ENCODE measurements around the gene RILPL1. TPM values are rescaled to one million over a fixed set of nuclear protein-coding genes. Genes with fewer than 3 reads are reported as not detected.
"Not testable (repeated sequence)": the region's sequence is repeated elsewhere in the genome, so short reads cannot be mapped to it uniquely, and the experiment has no call there.

The RILPL1 gene
- polyA plus RNA-seq, 4 donors: 15.9 to 24.1 (median 18.9) TPM

DNA sequence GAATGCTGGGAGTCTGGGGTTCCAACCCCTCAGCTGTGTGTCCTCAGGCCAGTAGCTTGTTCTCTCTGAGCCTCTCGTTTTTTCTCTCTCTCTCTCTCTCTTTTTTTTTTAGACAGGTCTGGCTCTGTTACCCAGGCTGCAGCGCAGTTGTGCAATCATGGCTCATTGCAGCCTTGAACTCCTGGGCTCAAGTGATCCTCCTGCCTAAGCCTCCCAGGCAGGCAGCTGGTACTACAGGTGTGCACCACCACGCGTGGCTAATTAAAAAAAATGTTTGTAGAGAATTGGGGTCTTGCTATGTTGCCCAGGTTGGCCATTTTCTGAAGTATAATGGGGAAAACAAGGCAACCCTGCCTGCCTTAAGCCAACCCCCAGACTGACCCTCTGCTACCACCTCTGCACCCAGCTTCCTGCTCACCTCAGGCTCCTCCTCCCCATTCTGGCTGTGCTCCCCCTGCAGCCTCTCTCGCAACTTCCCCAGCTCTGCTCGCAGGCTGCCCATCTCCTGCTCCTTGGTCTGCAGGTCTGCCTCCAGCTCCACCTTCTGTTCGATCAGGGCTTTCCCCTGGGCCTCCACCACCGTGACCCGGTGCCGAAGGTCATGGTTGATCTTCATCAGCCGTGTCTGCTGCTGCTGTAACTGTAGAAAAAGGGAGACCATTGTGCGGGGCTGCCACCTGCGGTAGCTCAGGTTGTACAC is 35.2 kb downstream of the RILPL1 start:
- no peak for DNase-seq (ENCODE audit: low read depth in 4 of 4, low spot score in 3 of 4)

DNA sequence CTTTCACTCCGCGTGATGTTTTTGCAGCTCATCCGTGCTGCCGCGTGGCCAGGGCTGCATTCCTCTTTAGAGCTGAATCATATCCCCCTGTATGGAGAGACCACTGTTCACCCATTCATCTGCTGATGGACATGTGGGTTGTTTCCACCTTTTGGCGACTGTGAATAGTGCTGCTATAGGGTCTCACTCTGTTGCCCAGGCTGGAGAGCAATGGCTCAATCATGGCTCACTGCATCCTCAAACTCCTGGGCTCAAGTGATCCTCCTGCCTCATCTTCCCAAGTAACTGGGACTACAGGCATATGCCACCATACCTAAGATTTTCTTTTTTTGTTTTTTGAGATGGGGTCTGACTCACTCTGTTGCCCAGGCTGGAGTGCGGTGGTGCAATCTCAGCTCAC is 36.5 kb downstream of the RILPL1 start:
- DNase-seq (ENCODE audit: low read depth in 4 of 4, low spot score in 3 of 4): no peak

DNA sequence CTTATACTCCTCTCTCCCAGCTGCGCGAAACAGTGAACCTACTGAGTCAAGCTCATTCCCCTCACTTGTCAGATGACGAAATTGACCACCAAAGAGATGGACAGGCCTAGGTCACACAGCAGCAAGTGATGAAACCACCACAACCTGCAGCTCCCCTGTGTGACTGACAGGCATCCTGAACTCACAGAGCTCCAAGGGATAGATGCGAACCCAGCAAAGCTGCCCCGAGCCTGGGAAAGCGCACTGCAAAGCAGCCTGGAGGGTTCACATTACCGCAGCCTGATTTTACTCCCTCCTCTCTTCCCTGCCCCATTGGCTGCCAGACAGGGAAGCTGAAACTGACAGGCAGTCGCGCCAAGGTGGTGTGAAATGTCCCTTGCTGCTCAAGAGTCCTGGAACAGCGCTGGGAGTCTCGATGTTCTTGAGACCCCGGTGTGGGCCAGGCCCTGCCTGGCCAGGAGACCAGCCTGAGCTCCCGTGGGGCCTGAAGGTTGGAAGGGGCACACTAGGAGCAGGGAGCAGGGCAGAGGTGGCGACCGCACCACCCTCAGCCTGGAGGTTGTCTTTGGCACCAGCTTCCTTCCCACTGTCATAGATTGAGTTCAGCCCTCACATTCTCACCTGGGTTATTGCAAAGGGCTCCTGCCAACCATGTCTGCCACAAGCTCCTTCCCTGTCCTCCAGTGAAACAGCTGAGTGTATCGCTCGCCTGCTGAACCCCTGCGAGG is 39.2 kb downstream of the RILPL1 start:
- DNase-seq (ENCODE audit: low read depth in 4 of 4, low spot score in 3 of 4): no peak

DNA sequence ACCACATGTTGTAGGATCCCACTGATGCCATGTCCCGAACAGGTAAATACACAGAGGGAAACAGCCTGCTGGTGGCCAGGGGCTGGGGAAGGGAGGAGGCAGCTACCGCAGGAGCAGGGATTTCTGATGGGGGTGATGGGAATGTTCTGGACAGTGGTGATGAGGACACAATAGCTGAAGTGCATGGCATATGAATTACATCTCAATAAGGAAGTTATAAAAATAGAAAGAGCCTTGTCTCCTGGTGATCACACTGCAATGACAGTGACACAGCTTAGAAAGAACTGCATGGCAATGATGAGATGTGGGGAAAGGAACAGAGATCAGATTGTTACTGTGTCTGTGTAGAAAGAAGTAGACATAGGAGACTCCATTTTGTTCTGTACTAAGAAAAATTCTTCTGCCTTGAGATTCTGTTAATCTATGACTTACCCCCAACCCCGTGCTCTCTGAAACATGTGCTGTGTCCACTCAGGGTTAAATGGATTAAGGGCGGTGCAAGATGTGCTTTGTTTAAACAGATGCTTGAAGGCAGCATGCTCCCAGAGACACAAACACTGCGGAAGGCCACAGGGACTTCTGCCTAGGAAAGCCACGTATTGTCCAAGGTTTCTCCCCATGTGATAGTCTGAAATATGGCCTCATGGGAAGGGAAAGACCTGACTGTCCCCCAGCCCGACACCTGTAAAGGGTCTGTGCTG is 41.0 kb downstream of the RILPL1 start:
- DNase-seq (ENCODE audit: low read depth in 4 of 4, low spot score in 3 of 4): not testable (repeated sequence)

DNA sequence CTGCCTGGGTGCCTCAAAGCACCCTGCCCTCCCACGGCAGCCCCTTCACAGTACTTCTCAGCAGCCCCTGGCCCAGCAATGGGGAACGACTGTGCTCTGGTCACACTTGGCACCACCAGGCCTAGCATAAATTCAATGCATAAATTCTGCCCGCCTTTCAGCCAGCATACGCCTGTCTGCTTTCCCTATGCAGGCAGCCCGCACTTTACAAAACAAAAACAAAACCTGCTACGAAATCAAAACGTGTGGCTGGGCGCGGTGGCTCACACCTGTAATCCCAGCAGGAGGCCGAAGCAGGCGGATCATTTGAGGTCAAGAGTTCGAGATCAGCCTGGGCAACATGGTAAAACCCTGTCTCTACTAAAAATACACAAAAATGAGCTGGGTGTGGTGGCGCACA is 42.0 kb downstream of the RILPL1 start:
- DNase-seq (ENCODE audit: low read depth in 4 of 4, low spot score in 3 of 4): no peak

DNA sequence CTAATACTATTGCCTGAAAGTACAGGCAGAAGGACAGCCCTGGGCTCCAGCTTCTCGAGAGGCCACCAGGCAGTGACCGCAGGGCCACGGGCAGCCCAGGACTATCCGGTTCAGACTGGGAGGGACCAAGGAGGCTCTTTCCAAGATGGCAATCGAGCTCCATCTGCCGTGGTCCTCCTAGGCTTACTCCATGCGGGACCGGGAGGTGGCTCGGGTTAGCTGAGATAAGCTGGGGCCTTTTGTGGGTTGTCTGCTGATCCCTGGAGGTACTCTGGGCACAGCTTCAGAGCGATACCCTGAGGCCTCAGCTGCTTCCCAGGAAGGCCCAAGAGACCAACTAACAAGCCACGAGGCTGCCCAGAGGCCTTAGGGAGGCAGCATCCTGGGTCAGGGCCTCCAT is 42.5 kb downstream of the RILPL1 start:
- DNase-seq (ENCODE audit: low read depth in 4 of 4, low spot score in 3 of 4): no peak

DNA sequence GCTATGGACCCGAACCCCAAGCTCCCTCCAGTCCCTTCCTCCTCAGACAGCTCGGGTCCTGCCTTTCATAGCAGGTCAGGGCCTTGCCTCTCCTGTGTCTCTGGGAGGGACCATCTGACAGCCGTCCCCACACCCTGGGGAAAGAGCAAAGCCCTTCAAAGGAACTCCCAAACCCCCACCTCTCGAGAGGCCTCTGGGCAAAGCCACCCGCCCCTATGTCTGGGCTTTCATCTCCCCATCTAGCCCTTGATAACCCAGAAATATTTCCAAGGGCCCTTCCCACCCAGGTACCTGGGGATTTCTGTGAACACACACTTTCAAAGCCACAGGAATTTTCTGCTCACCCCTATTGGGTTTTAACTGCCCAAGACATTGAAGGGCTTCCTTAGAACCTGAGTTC is 43.4 kb downstream of the RILPL1 start:
- no peak for DNase-seq (ENCODE audit: low read depth in 4 of 4, low spot score in 3 of 4)

DNA sequence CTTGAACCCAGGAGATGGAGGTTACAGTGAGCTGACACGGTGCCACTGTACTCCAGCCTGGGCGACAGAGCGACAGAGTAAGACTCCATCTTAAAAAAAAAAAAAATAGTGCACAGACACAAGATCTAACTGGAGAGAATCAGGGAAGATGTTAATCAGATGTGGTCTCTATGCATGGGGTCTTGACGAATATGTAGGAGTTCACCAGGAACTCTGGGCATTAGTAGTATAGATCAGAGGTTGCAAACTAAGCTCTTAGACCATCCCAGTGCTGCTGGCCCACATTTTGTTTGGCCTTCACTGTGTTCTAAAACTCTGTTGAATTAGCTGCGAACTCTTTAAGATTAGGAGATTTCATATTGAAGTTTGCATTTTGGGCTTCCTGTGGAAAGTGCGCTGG is 43.9 kb downstream of the RILPL1 start:
- no peak for DNase-seq (ENCODE audit: low read depth in 4 of 4, low spot score in 3 of 4)

DNA sequence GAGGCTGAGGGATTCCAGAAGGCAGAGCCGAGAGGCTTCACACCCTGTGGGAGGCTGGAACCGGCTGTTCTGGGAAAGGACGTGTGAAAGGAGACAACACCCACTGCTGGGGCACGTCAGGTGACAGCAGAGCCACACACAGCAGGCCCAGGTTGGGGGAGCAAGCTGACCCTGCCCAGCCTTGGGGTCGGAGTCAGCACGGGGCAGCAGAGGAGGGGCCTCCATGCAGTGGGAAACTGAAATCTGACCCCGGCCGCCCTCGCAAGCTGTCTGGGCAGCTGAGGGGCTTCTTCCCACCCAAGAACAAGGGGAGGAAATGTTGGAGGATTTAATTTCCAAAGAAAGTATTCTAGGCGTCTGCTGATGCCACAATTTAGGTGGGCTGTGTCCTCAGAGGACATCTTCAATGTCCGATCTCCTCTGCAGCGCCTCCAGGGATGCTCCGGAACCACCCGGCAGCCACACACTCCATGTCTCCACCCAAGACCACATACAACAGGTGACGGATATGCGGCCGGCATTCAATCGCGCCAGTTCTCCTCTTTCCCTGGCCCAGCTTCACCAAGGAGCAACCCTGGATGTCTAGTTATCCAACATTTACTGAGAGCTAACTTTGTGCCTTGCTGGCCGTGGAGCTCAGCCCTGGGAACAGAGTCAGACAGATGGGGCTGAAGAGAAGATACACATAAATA is 44.8 kb downstream of the RILPL1 start:
- peak in 2 of 4 donors; percentile 28 to 54 for DNase-seq (ENCODE audit: low read depth in 4 of 4, low spot score in 3 of 4)

DNA sequence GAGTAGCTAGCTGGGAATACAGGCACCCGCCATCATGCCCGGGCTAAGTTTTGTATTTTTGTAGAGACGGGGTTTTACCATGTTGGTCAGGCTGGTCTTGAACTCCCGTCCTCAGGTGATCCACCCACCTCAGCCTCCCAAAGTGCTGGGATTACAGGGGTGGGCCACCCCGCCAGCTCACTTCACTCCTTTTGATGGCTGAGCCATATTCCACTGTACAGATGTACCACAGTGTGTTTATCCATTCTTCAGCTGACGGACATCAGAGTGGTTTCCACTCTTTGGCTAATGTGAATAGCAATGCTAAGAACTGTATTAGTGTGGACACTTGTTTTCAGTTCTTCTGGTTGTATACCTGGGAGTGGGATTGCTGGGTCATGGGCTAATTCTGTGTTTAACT is 46.1 kb downstream of the RILPL1 start:
- no peak for DNase-seq (ENCODE audit: low read depth in 4 of 4, low spot score in 3 of 4)

DNA sequence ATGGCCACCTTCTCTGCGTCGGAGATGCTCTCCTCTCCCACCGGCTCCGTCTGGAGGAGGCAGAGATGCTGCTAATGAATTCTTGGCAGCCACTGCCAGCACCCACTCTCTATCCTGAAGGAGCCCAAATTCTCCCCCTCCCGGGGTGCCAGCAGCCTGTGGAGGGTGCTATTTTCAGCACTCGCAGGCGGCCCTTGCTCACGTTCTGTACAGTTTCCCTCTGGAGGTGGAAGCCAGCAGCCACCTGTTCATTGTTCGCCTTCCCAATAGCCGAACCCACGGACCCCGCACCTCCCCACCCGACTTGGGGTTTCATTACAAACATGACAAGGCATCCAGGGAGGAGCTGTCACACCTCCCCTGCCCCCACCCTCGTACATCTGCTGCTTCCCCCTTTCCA is 47.8 kb downstream of the RILPL1 start:
- DNase-seq (ENCODE audit: low read depth in 4 of 4, low spot score in 3 of 4): no peak

DNA sequence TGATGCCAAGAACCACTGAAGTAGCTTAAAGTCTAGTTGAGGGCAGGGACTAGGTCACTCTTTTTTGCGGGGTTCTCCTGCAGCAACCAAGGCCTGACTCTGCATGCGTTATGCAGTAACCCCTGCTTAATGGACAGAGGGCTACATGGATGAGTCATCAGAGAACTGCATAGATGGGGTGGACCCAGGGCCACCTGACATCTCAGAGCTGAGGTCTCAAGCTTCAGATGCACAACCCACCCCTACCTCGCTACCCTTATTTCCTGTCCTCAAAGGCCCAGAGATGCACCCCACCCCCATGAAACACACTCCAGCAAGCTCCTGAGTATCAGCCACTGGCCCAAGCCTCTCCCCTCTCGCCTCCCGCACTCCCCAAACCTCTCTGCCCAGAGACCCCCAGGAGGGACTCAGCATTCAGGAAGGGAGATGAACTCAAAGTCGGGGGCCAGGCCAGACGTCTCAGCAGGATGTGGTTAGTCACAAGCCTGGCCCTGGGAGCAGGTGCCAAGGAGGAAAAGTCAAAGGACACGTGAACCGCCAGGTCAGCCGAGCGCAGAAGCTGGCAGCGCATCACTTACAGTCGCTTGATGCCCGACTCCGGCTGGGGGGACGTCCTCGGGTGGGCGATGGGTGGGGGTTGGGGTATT is 49.8 kb downstream of the RILPL1 start:
- no peak for DNase-seq (ENCODE audit: low read depth in 4 of 4, low spot score in 3 of 4)

DNA sequence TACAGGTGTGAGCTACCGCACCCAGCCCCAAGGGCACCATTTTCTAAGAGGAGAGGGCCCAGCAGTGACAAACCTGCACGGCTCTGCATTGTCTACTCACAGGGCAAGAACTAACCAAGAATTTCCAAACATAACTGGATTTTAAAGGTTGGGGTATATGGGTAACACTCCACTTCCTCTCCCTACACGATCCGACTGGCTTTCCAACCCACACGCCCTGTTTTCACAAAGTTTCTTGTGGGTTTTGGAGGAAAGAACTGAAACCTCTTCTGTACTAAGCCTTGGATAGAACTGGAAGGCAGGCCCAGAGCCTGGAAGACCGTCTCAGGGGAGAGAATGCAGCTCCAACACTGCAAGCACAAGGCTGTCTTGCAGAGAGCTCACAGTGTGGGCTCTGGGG is 50.6 kb downstream of the RILPL1 start:
- no peak for DNase-seq (ENCODE audit: low read depth in 4 of 4, low spot score in 3 of 4)

DNA sequence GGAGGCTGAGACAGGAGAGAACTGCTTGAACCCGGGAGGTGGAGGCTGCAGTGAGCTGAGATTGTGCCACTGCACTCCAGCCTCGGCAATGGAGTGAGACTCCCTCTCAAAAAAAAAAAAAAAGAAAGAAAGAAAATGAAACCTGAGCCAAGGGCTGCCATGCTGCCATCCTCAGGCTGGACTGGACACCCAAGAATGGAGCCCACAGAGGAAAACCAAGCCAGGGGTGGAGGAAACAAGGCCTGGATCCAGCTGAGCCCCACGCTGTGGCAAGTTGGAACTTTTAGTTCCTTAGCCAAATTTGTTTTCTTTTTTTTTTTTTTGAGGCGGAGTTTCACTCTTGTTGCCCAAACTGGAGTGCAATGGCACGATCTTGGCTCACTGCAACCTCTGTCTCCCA is 52.3 kb downstream of the RILPL1 start:
- DNase-seq (ENCODE audit: low read depth in 4 of 4, low spot score in 3 of 4): not testable (repeated sequence)

DNA sequence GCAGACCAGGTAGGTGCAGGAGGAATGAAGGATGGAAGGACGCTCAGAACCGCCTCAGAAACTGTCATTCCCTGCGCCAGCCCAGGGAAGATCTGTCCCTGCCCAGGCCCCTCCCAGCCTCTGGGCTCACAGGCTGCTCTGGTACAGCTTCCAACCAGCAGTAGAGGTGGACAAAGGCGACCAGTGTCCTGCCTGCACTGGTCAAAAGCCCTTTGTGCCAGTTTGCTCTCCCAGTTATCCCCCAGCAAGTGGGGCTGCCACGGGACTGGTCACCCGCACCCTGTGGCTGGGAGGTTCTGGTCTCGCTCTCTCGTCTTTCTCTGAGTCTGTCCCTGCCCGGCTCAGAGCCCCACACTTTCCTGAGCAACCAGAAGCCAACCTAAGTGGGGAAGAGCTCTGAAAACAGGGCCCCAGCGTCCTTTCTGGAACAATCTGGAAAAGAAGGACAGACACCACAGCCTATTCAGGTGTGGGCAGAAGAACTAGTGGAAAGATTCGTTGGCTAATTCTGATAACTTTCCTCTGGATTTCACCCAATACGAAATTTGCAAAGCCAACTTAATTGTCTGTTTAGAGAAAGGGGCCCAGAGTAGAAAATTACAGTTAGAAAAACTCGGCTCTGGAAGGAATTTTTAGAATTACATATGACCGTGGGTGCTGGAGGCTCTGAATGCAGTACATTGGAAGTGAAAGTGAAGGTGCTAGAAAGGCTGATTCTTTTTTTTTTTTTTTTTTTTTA is 53.9 kb downstream of the RILPL1 start:
- no peak for DNase-seq (ENCODE audit: low read depth in 4 of 4, low spot score in 3 of 4)

DNA sequence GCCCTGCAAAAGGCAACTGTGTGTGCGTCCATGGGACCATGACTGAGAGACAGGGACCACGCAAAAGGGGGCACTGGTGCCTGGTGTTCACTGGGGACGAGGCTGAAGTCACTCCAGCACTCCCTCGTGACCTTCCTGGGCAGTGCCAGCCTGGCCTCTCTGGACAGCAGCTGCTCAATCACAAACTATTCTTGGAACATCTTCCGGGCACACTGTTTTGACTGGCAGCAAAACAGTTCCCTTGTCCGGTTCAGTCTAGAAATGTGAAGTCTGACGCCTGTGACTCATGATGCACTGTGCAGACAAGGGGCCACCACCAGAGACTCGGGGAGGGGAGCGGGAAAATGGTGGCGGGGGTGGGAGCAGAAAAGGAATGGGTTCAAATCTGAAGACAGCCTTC is 54.8 kb downstream of the RILPL1 start:
- no peak for DNase-seq (ENCODE audit: low read depth in 4 of 4, low spot score in 3 of 4)

DNA sequence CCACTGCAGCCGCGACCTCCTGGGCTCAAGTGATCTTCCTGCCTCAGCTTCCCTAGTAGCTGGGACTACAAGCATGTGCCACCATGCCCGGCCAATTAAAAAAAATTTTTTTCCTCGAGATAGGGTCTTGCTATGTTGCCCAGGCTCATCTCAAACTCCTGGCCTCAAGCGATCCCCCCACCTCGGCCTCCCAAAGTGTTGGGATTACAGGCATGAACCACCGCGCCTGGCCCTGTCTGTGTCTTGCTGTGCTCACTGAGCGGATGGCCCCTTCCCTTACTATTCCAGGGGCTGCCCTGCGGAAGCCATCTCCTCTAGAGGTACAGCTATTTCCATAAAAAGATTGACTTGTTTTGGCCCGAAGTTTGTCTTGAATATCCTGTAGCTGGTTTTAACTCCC is 55.5 kb downstream of the RILPL1 start:
- no peak for DNase-seq (ENCODE audit: low read depth in 4 of 4, low spot score in 3 of 4)

DNA sequence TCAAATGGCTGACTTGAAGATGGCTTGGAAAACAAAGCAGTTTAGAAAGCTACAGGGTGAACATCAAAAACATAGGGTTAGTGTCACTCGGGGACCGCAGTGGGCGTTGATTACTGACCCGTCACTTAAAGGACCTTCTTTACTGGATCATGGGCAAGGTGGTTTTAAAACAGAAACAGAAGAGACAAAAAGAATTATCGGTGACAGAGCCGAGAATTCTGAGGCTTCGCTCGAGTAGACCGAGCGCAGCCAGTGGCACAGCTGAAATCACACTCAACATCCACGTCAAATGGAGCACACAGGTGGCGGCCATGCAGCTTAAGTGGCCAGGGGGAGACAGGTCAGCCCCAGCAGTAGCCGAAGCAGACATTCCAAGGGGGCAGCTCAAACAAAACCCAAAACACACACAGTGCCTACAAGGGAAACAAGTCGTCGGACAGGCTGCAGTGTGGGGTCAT is 58.2 kb downstream of the RILPL1 start:
- DNase-seq (ENCODE audit: low read depth in 4 of 4, low spot score in 3 of 4): peak in 3 of 4 donors; percentile 10 to 55 (median 23)

DNA sequence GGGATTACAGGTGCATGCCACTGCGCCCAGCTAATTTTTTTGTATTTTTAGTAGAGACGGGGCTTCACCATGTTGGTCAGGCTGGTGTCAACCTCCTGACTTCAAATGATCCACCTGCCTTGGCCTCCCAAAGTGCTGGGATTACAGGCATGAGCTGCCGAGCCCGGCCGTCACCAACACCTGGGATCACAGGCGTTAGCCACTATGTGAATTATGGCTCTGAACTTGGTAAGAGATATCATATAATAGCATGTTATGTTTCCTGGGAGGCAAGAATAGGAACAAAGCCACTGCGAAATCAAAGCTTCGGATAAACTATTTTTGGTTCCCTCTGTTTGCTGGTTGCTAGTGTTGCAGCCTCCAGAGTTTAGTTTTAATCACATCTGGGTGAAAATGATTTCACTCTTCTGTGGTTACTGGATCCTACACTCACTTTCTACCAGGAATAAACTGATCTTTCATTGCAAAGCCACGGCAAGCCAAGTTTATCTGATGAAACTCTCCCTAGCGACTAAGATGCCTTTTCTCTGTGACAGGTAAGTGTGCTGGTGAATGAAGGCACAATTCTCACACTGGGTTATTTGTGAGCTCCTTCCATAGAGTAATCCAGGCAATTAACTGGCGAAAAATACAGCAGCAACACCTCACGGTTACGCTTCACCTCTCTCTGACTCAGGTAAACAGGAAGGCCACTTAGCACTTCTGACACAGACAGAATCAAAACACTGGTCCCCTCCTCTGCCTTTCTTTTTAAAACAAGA is 58.9 kb downstream of the RILPL1 start:
- DNase-seq (ENCODE audit: low read depth in 4 of 4, low spot score in 3 of 4): peak in 1 of 4 donors; percentile 33
